IPS DF 4.7 (cell line): ENCODE data around the gene EVPL.

ENCODE experiments used
- DNase-seq: peaks from one replicate; pipeline ENCODE4 v3.0.0-alpha.2; 2013; ENCODE audit warnings: low spot score; ENCODE audit errors: extremely low read depth

The EVPL gene

GRCh38 chr17:75959839-75960511 is 67.1 kb downstream of the EVPL start:
- DNase-seq = no peak

GRCh38 chr17:75959051-75959838 is 67.9 kb downstream of the EVPL start:
- no peak for DNase-seq
